A549 (cell line): ENCODE results near the gene ABHD3. TPM values are rescaled to one million over a fixed set of nuclear protein-coding genes. Genes with fewer than 3 reads are reported as not detected.
"Not testable (repeated sequence)": the region's sequence is repeated elsewhere in the genome, so short reads cannot be mapped to it uniquely, and the experiment has no call there.

ENCODE experiments used
- ATAC-seq, 2 experiments: fragments of 200-7000 bp in 1 of 2; fragments of >200 bp in 1 of 2; cut with Nextera tagmentation in 1 of 2; cut with Tn5 transposase in 1 of 2; 3 replicates each; pipeline versions ENCODE4 v1.8.0 to v1.9.1; 2018 to 2020; ENCODE audit warnings: mild to moderate bottlenecking in 1 of 2, moderate library complexity in 1 of 2
- CTCF ChIA-PET: fragments of 300-600 bp; sonication (Branson Sonifier 250); formaldehyde crosslinking; extraction: SDS; loops from one replicate; lab custom pipeline; 2021; ENCODE audit warnings: antibody characterized with exemption, inconsistent platforms; lab: Yijun Ruan, JAX
- POLR2A ChIA-PET: fragments of 350-600 bp; formaldehyde crosslinking; extraction: SDS; loops from one replicate; lab custom pipeline; 2021; ENCODE audit warnings: antibody characterized with exemption, inconsistent platforms; lab: Yijun Ruan, JAX
- DNase-seq, 2 experiments: peaks; one replicate each; pipeline versions ENCODE4 v3.0.0 to v3.0.0-alpha.2; 2011 to 2016; ENCODE audit warnings: low read depth in 1 of 2, low spot score in 1 of 2
- FAIRE-seq: peaks from 2 replicates; lab custom pipeline; 2011; peaks lifted over from hg19 to GRCh38; lab: Jason Lieb, UNC
- H3K27ac ChIP-seq, 2 experiments: fragments of >200 bp; sonication (Bioruptor Twin); formaldehyde crosslinking; 3 replicates each; pipeline ENCODE4 v1.5.1; 2016 to 2017
- H3K4me1 ChIP-seq: fragments of >200 bp; sonication (Bioruptor Twin); formaldehyde crosslinking; 3 replicates; pipeline ENCODE4 v1.6.1; 2016
- H3K4me2 ChIP-seq: fragments of >200 bp; sonication (Bioruptor Twin); formaldehyde crosslinking; 3 replicates; pipeline ENCODE4 v1.6.1; 2016
- H3K4me3 ChIP-seq: fragments of >200 bp; sonication (Bioruptor Twin); formaldehyde crosslinking; 3 replicates; pipeline ENCODE4 v1.5.1; 2016
- H3K9me3 ChIP-seq: fragments of >200 bp; sonication (Bioruptor Twin); formaldehyde crosslinking; 3 replicates; pipeline ENCODE4 v1.6.1; 2016
- CBX2 ChIP-seq: fragments of 200-600 bp; sonication (generic); IDR thresholded peaks from 2 replicates; pipeline ENCODE4 v1.6.1; 2016; ENCODE audit warnings: low read depth, mild to moderate bottlenecking, borderline replicate concordance
- CEBPB ChIP-seq, 2 experiments: fragments of >200 bp in 1 of 2; sonication (Bioruptor Twin) in 1 of 2; formaldehyde crosslinking in 1 of 2; IDR thresholded peaks; 2 replicates each; pipeline ENCODE4 v1.6.1; 2012 to 2016
- CHD2 ChIP-seq: fragments of 150-350 bp; IDR thresholded peaks from 2 replicates; pipeline ENCODE4 v1.6.1; 2014; ENCODE audit warnings: low read length; ENCODE audit not compliant: partially characterized antibody
- CHD4 ChIP-seq: fragments of 200-600 bp; sonication (generic); IDR thresholded peaks from 2 replicates; pipeline ENCODE4 v1.6.1; 2016; ENCODE audit warnings: antibody characterized with exemption, mild to moderate bottlenecking, borderline replicate concordance
- E2F6 ChIP-seq: IDR thresholded peaks from 2 replicates; pipeline ENCODE4 v1.6.1; 2012; ENCODE audit warnings: low read depth, borderline replicate concordance
- HDAC2 ChIP-seq: fragments of 200-600 bp; sonication (generic); IDR thresholded peaks from 2 replicates; pipeline ENCODE4 v1.6.1; 2016
- HES2 ChIP-seq: fragments of >200 bp; sonication (Bioruptor Twin); formaldehyde crosslinking; IDR thresholded peaks from 2 replicates; pipeline ENCODE4 v1.6.1; 2016
- HEYL ChIP-seq: fragments of 250-450 bp; sonication (Bioruptor Pico); IDR thresholded peaks from 2 replicates; pipeline ENCODE4 v1.8.0; 2021; ENCODE audit warnings: mild to moderate bottlenecking, moderate library complexity
- HOXA7 ChIP-seq: fragments of 250-450 bp; sonication (Bioruptor Pico); IDR thresholded peaks from 2 replicates; pipeline ENCODE4 v1.5.0; 2020; ENCODE audit warnings: mild to moderate bottlenecking, moderate library complexity
- HOXB13 ChIP-seq: fragments of 250-450 bp; sonication (Bioruptor Pico); IDR thresholded peaks from 2 replicates; pipeline ENCODE4 v1.5.0; 2020; ENCODE audit warnings: low read depth, mild to moderate bottlenecking, moderate library complexity
- HOXB5 ChIP-seq: fragments of 250-450 bp; sonication (Bioruptor Pico); IDR thresholded peaks from 2 replicates; pipeline ENCODE4 v1.5.0; 2020; ENCODE audit warnings: mild to moderate bottlenecking, moderate library complexity
- JUN ChIP-seq, 2 experiments: fragments of >200 bp; sonication (Bioruptor Twin); formaldehyde crosslinking; IDR thresholded peaks; 2 replicates in 1 of 2; 3 replicates in 1 of 2; pipeline ENCODE4 v1.6.1; 2016 to 2017
- KDM1A ChIP-seq: fragments of 200-600 bp; sonication (generic); IDR thresholded peaks from 2 replicates; pipeline ENCODE4 v1.6.1; 2016; ENCODE audit warnings: low read depth, mild to moderate bottlenecking
- MAX ChIP-seq: IDR thresholded peaks from 2 replicates; pipeline ENCODE4 v1.6.1; 2012
- NPAS2 ChIP-seq: fragments of 250-450 bp; sonication (Bioruptor Pico); IDR thresholded peaks from 2 replicates; pipeline ENCODE4 v1.8.0; 2022; ENCODE audit warnings: mild to moderate bottlenecking, moderate library complexity, borderline replicate concordance
- NR3C1 ChIP-seq: fragments of >200 bp; sonication (Bioruptor Twin); formaldehyde crosslinking; IDR thresholded peaks from 3 replicates; pipeline ENCODE4 v1.6.1; 2017
- PHF8 ChIP-seq: fragments of 200-600 bp; sonication (generic); IDR thresholded peaks from 2 replicates; pipeline ENCODE4 v1.6.1; 2016; ENCODE audit warnings: low read depth, mild to moderate bottlenecking, antibody characterized with exemption, moderate library complexity, borderline replicate concordance
- POLR2A ChIP-seq: IDR thresholded peaks from 2 replicates; pipeline ENCODE4 v1.6.1; 2012; ENCODE audit warnings: mild to moderate bottlenecking, low read length
- POLR2AphosphoS2 ChIP-seq: conservative IDR thresholded peaks from 2 replicates; pipeline ENCODE4 v1.6.1; 2012; ENCODE audit warnings: low read length, improper control_type of control experiment, inconsistent platforms
- USF2 ChIP-seq: fragments of 450-650 bp; IDR thresholded peaks from 2 replicates; pipeline ENCODE4 v1.6.1; 2014; ENCODE audit warnings: antibody characterized with exemption
- ZC3H11A ChIP-seq: fragments of 450-650 bp; IDR thresholded peaks from 2 replicates; pipeline ENCODE4 v1.6.1; 2014; ENCODE audit warnings: antibody characterized with exemption, mild to moderate bottlenecking
- ZFP36 ChIP-seq: fragments of 450-650 bp; IDR thresholded peaks from 2 replicates; pipeline ENCODE4 v1.6.1; 2014; ENCODE audit warnings: borderline replicate concordance; ENCODE audit not compliant: partially characterized antibody
- ZNF302 ChIP-seq: fragments of 250-450 bp; sonication (Bioruptor Pico); IDR thresholded peaks from 2 replicates; pipeline ENCODE4 v1.9.0; 2021; ENCODE audit warnings: inconsistent platforms, mild to moderate bottlenecking, moderate library complexity
- WGBS: methylation state at CpG from one replicate; pipeline ENCODE4 v1.1.6; 2017; ENCODE audit errors: missing lambda C conversion rate; 5-methylcytosine and 5-hydroxymethylcytosine counted together
- polyA plus RNA-seq, 4 experiments: library from polyadenylated mRNA; depleted of rRNA in 3 of 4; stranded (reverse); fragments of >200 nt; fragmentation: RNase III in 1 of 4; extraction: RNeasy Plus Mini Kit Qiagen cat#74134 plus additional on column Dnase treatment in 1 of 4; gene quantifications; 2 replicates in 3 of 4; 3 replicates in 1 of 4; pipeline ENCODE4 v1.2.3, GENCODE V29; 2011 to 2017
- TF ChIP-seq, protein P1 (sequence below): fragments of >200 bp; sonication (Bioruptor Twin); formaldehyde crosslinking; IDR thresholded peaks from 3 replicates; pipeline ENCODE4 v1.6.1; 2016
- TF ChIP-seq, protein P2 (sequence below): IDR thresholded peaks from 2 replicates; pipeline ENCODE4 v1.6.1; 2012
- TF ChIP-seq, protein P3 (sequence below): fragments of 250-450 bp; sonication (Bioruptor Pico); IDR thresholded peaks from 2 replicates; pipeline ENCODE4 v1.5.0; 2020; ENCODE audit warnings: low read depth, mild to moderate bottlenecking, moderate library complexity

ABHD3 gene
- polyA plus RNA-seq, 2 of the 4 experiments (the other 2 are of a cell fraction) = 24.4 to 28.0 TPM

GRCh38 chr18:21740538-21741311 lies 36.2 kb upstream of the ABHD3 start, which contains the start of gene MIB1:
MIB1 (plus strand) TSS chr18:21740792; CDS start chr18:21741584, 792 bp downstream.
- TF ChIP-seq, protein P1, sequence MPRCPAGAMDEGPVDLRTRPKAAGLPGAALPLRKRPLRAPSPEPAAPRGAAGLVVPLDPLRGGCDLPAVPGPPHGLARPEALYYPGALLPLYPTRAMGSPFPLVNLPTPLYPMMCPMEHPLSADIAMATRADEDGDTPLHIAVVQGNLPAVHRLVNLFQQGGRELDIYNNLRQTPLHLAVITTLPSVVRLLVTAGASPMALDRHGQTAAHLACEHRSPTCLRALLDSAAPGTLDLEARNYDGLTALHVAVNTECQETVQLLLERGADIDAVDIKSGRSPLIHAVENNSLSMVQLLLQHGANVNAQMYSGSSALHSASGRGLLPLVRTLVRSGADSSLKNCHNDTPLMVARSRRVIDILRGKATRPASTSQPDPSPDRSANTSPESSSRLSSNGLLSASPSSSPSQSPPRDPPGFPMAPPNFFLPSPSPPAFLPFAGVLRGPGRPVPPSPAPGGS = 0 out of 3 replicates have a peak, but pooled peaks have one; percentile 26
- TF ChIP-seq NR3C1 (no peak), USF2 (peak; percentile 45; the same call in 1 of the 2 replicates), ZNF302 (CRISPR knock-in tag) (no peak), HOXB13 (CRISPR knock-in tag) (no peak), MAX (peak; percentile 42; the same call in 1 of the 2 replicates), POLR2A (peak; percentile 47), ZC3H11A (no peak), PHF8 (peak; percentile 62; the same call in 1 of the 2 replicates), CHD4 (no peak), JUN (IDR thresholded peaks at IDR 0.05) (peak in 1 of 2 experiments; percentile 65; a peak in 2 of 5 replicates), HES2 (no peak), HOXB5 (CRISPR knock-in tag) (no peak), CEBPB (IDR thresholded peaks at IDR 0.05) (peak; percentile 73 to 89)
- Histone ChIP-seq H3K4me1 (peaks cover 8% of the 10 kb centered on the region; the same call in 2 of the 3 replicates), H3K4me3 (peak within 1 kb of the TSS; percentile 92), H3K27ac (peak within 1 kb of the TSS; percentile 94 to 100), H3K4me2 (peak within 1 kb of the TSS; percentile 77), H3K9me3 (no peaks in the 10 kb centered on the region)
- ChIA-PET CTCF (interaction anchor here (0.9 to 1.3 kb wide), 3 partner anchors 12 to 140 kb away, joined by 3 to 4 read pairs (median 3); partner anchors contain the start of genes ABHD3 and ESCO1), POLR2A (interaction anchor here (1.0 to 1.8 kb wide), 4 partner anchors 11 to 141 kb away, joined by 3 to 17 read pairs (median 6); partner anchors contain the start of genes ABHD3 and ESCO1)
- DNase-seq (peak; percentile 65 to 93), FAIRE-seq (no peak), ATAC-seq (peak; percentile 96 to 99)
- 1% methylated on average over 11 of the region's 76 CpGs for WGBS

- ChIA-PET CTCF (interaction anchor here (0.6 to 0.9 kb wide), 3 partner anchors 11 to 375 kb away, joined by 3 to 4 read pairs (median 4); partner anchors contain the start of gene ABHD3), POLR2A (interaction anchor here (0.7 to 1.8 kb wide), 4 partner anchors 12 to 1887 kb away, joined by 3 to 17 read pairs (median 6); partner anchors contain the start of genes ABHD3 and ESCO1)
- peak in 1 of 2 experiments; percentile 52; a peak in 3 of 6 replicates for ATAC-seq
- peaks cover 8% of the 10 kb centered on the region; the same call in 2 of the 3 replicates for H3K4me1 ChIP-seq
- H3K27ac ChIP-seq = peak overlapping the region; percentile 34 to 72; a peak in 5 of 6 replicates
- TF ChIP-seq E2F6 (no peak), HEYL (no peak), NPAS2 (CRISPR knock-in tag) (no peak), CBX2 (no peak), HOXA7 (CRISPR knock-in tag) (no peak), HDAC2 (no peak), POLR2AphosphoS2 (no peak), CHD2 (no peak), ZFP36 (no peak), MAX (no peak), KDM1A (no peak)
- TF ChIP-seq, protein P2, sequence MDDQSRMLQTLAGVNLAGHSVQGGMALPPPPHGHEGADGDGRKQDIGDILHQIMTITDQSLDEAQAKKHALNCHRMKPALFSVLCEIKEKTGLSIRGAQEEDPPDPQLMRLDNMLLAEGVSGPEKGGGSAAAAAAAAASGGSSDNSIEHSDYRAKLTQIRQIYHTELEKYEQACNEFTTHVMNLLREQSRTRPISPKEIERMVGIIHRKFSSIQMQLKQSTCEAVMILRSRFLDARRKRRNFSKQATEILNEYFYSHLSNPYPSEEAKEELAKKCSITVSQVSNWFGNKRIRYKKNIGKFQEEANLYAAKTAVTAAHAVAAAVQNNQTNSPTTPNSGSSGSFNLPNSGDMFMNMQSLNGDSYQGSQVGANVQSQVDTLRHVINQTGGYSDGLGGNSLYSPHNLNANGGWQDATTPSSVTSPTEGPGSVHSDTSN = no peak
- TF ChIP-seq, protein P3, sequence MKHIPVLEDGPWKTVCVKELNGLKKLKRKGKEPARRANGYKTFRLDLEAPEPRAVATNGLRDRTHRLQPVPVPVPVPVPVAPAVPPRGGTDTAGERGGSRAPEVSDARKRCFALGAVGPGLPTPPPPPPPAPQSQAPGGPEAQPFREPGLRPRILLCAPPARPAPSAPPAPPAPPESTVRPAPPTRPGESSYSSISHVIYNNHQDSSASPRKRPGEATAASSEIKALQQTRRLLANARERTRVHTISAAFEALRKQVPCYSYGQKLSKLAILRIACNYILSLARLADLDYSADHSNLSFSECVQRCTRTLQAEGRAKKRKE (CRISPR knock-in tag) = no peak
- no peak for DNase-seq
- WGBS = 65% methylated on average over 21 of the region's 21 CpGs
- H3K4me3 ChIP-seq = peak overlapping the region; percentile 30; the same call in 2 of the 3 replicates
- FAIRE-seq = no peak
- peak overlapping the region; percentile 69 for H3K4me2 ChIP-seq
- H3K9me3 ChIP-seq = no peaks in the 10 kb centered on the region; the same call in 2 of the 3 replicates
Observed at GRCh38 chr18:21739604-21740537, 35.3 kb upstream of the ABHD3 start.

DNA sequence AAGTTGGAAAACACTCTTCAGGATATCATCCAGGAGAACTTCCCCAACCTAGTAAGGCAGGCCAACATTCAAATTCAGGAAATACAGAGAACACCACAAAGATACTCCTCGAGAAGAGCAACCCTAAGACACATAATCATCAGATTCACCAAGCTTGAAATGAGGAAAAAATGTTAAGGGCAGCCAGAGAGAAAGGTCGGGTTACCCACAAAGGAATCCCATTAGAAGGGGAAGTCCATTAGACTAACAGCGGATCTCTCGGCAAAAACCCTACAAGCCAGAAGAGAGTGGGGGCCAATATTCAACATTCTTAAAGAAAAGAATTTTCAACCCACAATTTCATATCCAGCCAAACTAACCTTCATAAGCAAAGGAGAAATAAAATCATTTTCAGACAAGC lies 32.4 kb upstream of the ABHD3 start:
- POLR2A ChIA-PET, H3K4me1 ChIP-seq, DNase-seq, H3K4me2 ChIP-seq, H3K27ac ChIP-seq, H3K9me3 ChIP-seq, FAIRE-seq, H3K4me3 ChIP-seq, CTCF ChIA-PET, ATAC-seq: not testable (repeated sequence)
- 69% methylated on average over 4 of the region's 4 CpGs for WGBS
